SKM-1 treated with dmso at 0.1 percent for 144 hours (cell line): Measurements from ENCODE around the gene PLCH1.

Experiments
- DNase-seq: peaks from one replicate; lab custom pipeline; 2025; ENCODE audit not compliant: unreplicated experiment; lab: John Stamatoyannopoulos, UW

PLCH1 gene

DNA sequence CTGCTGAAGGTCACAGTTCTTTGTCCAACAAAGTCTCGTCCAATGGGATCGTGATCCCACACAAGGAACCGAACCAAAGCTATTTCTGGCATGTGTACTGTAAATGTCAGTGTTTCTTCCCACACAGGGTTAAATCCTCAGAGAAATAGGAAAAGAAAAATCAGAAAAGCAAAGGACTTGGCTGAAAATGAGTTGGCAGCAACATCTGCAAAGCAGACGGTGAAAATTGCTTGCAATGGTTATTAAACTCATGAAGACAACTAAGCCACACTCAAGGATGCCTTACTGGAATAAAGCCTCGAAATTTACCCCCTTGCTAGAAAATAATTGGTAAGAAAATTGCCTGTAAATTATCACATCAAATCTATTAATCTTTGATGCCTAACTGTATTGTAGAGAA, 256.2 kb downstream of the PLCH1 start:
- DNase-seq, result no peak

DNA sequence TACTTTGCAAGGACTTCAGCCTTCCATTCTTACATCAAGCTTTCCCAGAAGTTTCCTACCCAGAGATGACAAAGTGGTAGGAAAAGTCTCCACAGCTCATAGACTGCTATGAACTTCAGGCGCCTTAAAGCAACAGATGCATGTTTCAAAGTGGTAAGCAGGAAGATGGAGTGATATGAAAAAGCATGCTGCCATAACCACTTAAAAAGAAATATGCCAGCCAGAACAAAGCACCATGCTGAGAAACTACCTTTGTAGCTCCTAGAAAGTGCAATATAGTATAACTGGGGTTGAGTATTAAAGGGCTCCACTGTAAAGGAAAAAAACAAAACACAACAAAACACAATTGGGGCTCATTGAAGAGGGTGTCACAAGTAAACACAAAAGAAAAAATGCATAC, 259.0 kb downstream of the PLCH1 start:
- DNase-seq, result no peak

GRCh38 chr3:155481591-155481990, 263.3 kb downstream of the PLCH1 start:
- no peak for DNase-seq

- DNase-seq, result no peak
Measured at GRCh38 chr3:155481089-155481488, 263.8 kb downstream of the PLCH1 start.

- no peak for DNase-seq
Measured at GRCh38 chr3:155465664-155466063, 279.2 kb downstream of the PLCH1 start.

- no peak for DNase-seq
Measured at GRCh38 chr3:155462672-155463071, 282.2 kb downstream of the PLCH1 start.

DNA sequence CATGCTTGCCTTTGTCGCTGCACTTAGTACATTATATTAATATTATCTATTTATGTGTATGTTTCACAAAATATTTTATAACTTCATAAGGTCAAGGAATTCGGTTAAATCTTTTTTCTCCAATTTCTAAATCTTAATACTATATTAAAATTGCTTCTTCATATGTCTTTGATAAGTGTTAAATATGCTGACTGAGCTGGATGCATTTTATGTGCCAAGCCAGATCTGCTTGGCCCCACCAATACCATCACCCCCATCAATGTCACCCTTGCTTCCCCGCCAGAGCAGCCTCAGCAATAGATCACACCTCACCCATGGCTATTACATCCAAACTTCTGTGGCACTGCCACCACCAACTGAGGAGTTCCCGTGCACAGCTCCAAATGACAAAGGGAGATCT, 287.3 kb downstream of the PLCH1 start:
- no peak for DNase-seq

GRCh38 chr3:155455765-155456164, 289.1 kb downstream of the PLCH1 start:
- DNase-seq, result no peak

GRCh38 chr3:155453512-155453911, 291.4 kb downstream of the PLCH1 start:
- DNase-seq, result no peak

DNA sequence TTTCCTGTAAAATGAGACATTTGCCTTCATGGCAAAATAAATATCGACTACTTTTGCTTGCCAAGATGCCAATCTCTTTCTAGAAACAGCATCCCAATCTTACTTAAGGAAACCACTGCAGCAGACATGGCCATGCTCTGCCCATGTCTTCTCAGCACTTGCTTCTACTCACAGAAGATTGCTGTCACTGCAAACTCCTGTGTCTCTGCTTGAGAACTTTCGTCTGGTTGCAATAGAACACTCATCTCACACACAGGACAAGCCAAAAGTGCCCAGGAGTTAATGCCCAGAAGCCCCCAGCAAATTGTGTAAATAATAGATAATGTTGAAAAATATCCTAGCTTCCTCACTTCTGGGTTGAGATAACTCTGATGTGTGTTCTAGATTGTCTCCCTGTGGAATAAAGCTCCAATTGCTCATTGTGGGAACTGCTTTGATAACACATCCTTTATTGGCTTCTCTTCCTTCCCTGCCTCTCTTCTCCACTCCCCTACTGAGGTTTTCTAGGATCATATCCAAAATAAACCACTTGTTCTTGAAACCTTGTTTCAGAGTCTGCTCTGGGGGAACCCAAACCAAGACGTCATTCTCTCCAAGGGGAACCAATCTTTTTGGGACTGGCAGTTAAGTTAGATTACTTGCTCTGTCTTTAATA, 295.1 kb downstream of the PLCH1 start:
- no peak for DNase-seq

DNA sequence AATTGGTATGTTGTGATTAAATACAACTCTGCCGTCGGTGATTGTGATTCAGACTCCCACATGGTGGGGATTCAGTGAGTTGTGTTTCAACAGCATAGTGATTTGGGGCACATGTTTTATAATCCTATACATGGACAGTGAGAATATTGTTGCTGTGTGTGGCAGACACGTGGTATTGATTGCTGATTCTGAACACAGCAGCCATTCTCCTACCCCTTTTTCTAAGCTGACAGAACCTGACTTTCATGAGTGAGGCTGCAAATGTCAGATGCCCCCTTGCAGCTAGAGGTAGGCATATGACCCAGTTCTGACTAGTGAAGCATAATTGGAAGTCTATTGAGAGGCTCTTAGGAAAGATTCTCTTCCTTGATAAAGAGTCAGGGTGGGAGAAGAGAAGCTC, 296.3 kb downstream of the PLCH1 start:
- DNase-seq, result no peak

- no peak for DNase-seq
Measured at GRCh38 chr3:155446366-155446765, 298.5 kb downstream of the PLCH1 start.

DNA sequence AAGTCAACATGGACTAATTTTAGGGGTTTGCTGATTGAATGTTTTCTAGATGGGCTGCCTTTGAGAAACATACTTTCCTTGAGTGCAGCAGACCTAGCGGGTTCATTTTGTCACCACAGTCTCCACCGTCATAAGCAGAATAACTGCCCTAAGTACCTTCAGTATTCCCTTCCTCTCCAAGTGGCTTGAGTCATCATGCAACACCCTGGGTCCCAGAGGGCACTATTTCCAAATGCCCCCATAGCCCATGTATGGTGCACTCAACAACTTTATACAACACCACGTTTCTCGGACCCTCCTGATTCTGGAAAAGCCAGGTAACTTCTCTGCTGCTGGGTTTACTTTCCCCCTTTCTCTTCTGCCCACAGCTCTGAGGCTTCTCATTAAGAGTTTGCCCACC, 300.1 kb downstream of the PLCH1 start:
- no peak for DNase-seq

- no peak for DNase-seq
Measured at GRCh38 chr3:155443815-155444214, 301.1 kb downstream of the PLCH1 start.

DNA sequence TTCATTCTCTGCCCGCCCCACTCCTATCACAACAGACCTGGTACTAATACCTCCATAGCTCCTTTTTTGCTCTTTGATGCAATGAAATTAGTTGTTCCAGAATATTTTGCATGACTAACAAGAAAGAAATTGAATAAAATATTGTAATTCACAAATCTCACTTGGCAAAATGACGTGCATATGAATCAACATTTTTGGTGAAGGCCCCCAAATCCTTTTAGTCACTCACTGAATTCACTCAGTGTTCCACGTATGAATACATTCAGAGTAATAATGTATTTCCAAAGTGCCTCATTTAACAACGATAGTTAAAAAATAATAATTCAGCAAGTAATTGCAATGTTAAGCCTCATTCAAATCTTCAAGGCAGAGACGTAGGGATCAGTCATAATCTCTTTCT, 302.8 kb downstream of the PLCH1 start:
- no peak for DNase-seq

DNA sequence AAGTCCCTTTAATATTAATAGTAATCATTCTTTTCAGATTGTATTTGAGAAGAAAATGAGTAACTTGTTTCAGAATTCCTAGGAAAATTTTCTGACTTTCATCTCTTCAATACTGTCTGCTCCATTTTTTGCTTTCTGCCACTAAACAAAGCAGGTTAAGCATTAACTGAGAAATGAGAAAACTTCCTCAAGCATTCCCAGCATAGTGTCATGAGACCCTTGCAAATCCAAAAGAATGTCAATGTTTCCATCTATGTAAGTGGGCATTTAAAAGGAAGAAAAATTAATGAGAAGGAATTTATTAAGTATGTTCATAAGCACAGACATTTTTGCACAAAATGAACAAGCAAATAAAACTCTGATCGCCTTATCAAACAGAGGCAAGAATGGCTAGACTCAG, 303.4 kb downstream of the PLCH1 start:
- no peak for DNase-seq

GRCh38 chr3:155441026-155441425, 303.8 kb downstream of the PLCH1 start:
- DNase-seq, result no peak

- no peak for DNase-seq
Measured at GRCh38 chr3:155435821-155436220, 309.1 kb downstream of the PLCH1 start.

GRCh38 chr3:155431856-155432570, 312.9 kb downstream of the PLCH1 start:
- DNase-seq, result no peak

- no peak for DNase-seq
Measured at GRCh38 chr3:155428563-155428962, 316.3 kb downstream of the PLCH1 start.

DNA sequence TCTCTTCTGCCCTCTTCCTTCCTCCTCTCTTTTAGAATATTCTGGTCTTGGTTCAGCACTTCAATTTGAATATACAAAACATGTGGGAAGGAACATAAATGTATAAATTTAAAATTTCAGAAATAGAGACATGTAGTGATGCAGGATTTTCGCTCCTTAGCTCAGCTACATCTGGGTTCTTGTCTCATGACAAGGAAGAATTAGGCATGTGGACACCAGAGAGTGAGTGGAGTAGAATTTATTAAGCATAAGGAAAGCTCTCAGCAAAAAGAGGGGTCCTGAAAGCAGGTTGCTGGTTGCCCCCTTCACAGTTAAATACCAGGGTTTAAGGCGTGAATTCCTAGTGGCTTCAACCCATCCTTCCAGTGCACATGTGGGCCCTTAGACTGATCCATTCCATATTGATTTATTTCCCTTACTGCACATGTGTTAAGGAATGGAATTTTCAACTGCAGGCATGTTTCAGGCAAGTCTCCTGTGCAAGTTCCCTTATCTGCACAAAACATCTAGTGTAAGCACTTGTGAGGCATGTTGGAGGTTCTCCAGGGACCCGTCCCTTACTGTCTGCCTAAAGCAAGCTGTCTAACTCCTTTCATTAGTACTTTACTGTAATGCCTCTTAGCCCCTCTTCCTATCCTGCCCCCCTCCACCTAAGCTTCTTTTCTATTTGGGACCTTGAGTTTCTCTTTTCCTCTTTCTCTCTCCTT, 318.2 kb downstream of the PLCH1 start:
- DNase-seq, result no peak

DNA sequence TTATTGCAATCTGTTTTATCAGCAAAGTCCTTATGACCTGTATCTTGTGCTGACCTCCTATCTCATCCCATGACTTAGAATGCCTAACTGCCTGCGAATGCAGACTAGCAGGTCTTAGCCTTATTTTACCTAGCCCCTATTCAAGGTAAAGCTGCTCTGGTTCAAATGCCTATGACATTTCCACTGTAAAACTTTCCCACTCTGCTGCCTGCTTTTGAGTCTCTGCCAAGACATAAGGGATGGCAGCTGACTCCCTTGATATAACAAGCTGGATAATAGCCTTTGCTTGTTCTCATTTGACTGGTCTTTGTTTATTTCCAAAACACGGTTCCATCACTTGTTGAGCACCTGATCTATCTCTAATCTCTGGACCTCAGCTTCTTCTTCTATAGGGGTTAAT, 319.5 kb downstream of the PLCH1 start:
- no peak for DNase-seq
